BJ (cell line): ENCODE results near the gene HLA-A. TPM values are rescaled to one million over a fixed set of nuclear protein-coding genes. Genes with fewer than 3 reads are reported as not detected.
A peak's percentile ranks its signal among the peaks of the same experiment; 100 is the strongest.

ENCODE experiments used
- CTCF ChIA-PET: fragments of 350-600 bp; formaldehyde crosslinking; extraction: SDS; loops from one replicate; lab custom pipeline; 2021; ENCODE audit warnings: antibody characterized with exemption, inconsistent platforms; lab: Yijun Ruan, JAX
- POLR2A ChIA-PET: fragments of 300-600 bp; sonication (Branson Sonifier 250); formaldehyde crosslinking; extraction: SDS; loops from one replicate; lab custom pipeline; 2021; ENCODE audit warnings: antibody characterized with exemption; lab: Charles Lee
- DNase-seq: peaks from one replicate; pipeline ENCODE4 v3.0.0-alpha.2; 2011; ENCODE audit warnings: low read depth
- H3K27me3 ChIP-seq: 2 replicates; pipeline ENCODE4 v1.6.0; 2011; ENCODE audit warnings: low read length; ENCODE audit not compliant: control insufficient read depth, insufficient read depth
- H3K36me3 ChIP-seq: 2 replicates; pipeline ENCODE4 v1.5.1; 2011; ENCODE audit warnings: low read length; ENCODE audit not compliant: control insufficient read depth, insufficient read depth
- H3K4me3 ChIP-seq: 2 replicates; pipeline ENCODE4 v1.5.1; 2011; ENCODE audit warnings: low read depth, mild to moderate bottlenecking, control low read depth, low read length
- polyA plus RNA-seq: library from polyadenylated mRNA; depleted of rRNA; stranded (reverse); fragments of >200 nt; gene quantifications from 2 replicates; pipeline ENCODE4 v1.2.3, GENCODE V29; 2011
- TF ChIP-seq, protein P1 (sequence below): IDR thresholded peaks from 2 replicates; pipeline ENCODE4 v1.5.1; 2011; ENCODE audit warnings: low read depth, mild to moderate bottlenecking, control low read depth, inconsistent platforms, low read length, moderate library complexity; ENCODE audit not compliant: insufficient read depth

Gene HLA-A
- polyA plus RNA-seq, 1 experiment = 737 TPM

DNA sequence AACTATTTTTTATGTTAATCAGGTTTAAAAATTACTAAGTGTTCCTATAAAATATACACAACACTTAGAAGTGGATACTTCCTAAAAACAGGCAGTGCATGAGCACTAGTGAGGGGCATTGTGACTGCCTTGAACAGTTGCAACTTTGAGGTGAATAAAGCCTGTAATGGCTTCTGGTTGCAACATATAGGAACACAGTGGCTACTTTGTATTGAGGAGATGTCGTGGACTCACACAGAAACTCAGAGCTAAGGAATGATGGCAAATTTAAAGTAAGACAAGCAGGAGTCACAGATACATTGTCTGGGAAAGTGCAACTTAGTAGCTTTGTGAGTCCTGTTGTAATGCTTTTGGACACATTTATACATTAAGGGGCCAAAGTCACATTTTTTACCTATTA is 861 bp upstream of the HLA-A start:
- Histone ChIP-seq H3K36me3 (peaks cover 5% of the 10 kb centered on the region), H3K27me3 (no peaks in the 10 kb centered on the region), H3K4me3 (no peak overlapping the region)
- CTCF ChIA-PET = no interaction called here
- TF ChIP-seq, protein P1, sequence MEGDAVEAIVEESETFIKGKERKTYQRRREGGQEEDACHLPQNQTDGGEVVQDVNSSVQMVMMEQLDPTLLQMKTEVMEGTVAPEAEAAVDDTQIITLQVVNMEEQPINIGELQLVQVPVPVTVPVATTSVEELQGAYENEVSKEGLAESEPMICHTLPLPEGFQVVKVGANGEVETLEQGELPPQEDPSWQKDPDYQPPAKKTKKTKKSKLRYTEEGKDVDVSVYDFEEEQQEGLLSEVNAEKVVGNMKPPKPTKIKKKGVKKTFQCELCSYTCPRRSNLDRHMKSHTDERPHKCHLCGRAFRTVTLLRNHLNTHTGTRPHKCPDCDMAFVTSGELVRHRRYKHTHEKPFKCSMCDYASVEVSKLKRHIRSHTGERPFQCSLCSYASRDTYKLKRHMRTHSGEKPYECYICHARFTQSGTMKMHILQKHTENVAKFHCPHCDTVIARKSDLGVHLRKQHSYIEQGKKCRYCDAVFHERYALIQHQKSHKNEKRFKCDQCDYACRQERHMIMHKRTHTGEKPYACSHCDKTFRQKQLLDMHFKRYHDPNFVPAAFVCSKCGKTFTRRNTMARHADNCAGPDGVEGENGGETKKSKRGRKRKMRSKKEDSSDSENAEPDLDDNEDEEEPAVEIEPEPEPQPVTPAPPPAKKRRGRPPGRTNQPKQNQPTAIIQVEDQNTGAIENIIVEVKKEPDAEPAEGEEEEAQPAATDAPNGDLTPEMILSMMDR = no peak
- no peak for DNase-seq
- POLR2A ChIA-PET = interaction anchor here (0.6 kb wide), 1 partner anchor 1606 kb away, joined by 3 read pairs; no protein-coding TSS in a partner anchor

DNA sequence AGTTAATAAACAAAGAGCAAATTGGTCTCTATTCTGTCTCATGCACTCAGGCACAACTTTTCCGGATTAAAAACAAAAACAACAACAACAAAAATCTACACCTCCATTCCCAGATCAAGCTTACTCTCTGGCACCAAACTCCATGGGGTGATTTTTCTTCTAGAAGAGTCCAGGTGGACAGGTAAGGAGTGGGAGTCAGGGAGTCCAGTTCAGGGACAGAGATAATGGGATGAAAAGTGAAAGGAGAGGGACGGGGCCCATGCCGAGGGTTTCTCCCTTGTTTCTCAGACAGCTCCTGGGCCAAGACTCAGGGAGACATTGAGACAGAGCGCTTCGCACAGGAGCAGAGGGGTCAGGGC is 437 bp upstream of the HLA-A start:
- TF ChIP-seq, protein P1 = no peak
- peaks cover 5% of the 10 kb centered on the region for H3K36me3 ChIP-seq
- H3K4me3 ChIP-seq = peak overlapping the region; percentile 92
- POLR2A ChIA-PET = no interaction called here
- DNase-seq = no peak
- no peaks in the 10 kb centered on the region for H3K27me3 ChIP-seq
- CTCF ChIA-PET = no interaction called here

GRCh38 chr6:29943053-29943966 is 978 bp downstream of the HLA-A start:
- H3K4me3 ChIP-seq = peak overlapping the region; percentile 92
- TF ChIP-seq, protein P1 = no peak
- peaks cover 7% of the 10 kb centered on the region for H3K36me3 ChIP-seq
- ChIA-PET CTCF (no interaction called here), POLR2A (no interaction called here)
- no peak for DNase-seq
- no peaks in the 10 kb centered on the region for H3K27me3 ChIP-seq

GRCh38 chr6:29945281-29945820 is 3.0 kb downstream of the HLA-A start:
- no peak for DNase-seq
- no peaks in the 10 kb centered on the region for H3K27me3 ChIP-seq
- H3K36me3 ChIP-seq = peaks cover 8% of the 10 kb centered on the region
- CTCF ChIA-PET = no interaction called here
- POLR2A ChIA-PET = no interaction called here
- TF ChIP-seq, protein P1 = no peak
- H3K4me3 ChIP-seq = no peak overlapping the region

- TF ChIP-seq, protein P1 = no peak
- no peaks in the 10 kb centered on the region for H3K27me3 ChIP-seq
- peaks cover 8% of the 10 kb centered on the region for H3K36me3 ChIP-seq
- POLR2A ChIA-PET = no interaction called here
- no peak for DNase-seq
- H3K4me3 ChIP-seq = no peak overlapping the region
- CTCF ChIA-PET = no interaction called here
Measured at GRCh38 chr6:29946223-29947076, 4.1 kb downstream of the HLA-A start.
